Activated CD4-positive, alpha-beta T cell treated with anti-CD3 and anti-CD28 coated beads, Interleukin-2, Interleukin-6, amounts not matched to agents 100 ng/mL and 50 ng/mL, durations not matched to agents 16 hours and 8 hours (primary cell): ENCODE results near the gene SORCS1.
A peak's percentile ranks its signal among the peaks of the same experiment; 100 is the strongest.

Source experiments
- DNase-seq: peaks from one replicate; pipeline ENCODE4 v3.0.0-alpha.2; 2020

Gene SORCS1

GRCh38 chr10:106873770-106874603 lies 290.5 kb downstream of the SORCS1 start:
- DNase-seq: no peak

GRCh38 chr10:106872176-106872575 lies 292.3 kb downstream of the SORCS1 start:
- no peak for DNase-seq

- DNase-seq: no peak
Observed at GRCh38 chr10:106866244-106866845, 298.2 kb downstream of the SORCS1 start.

GRCh38 chr10:106864031-106864430 lies 300.5 kb downstream of the SORCS1 start:
- DNase-seq: no peak

GRCh38 chr10:106863549-106863948 lies 301.0 kb downstream of the SORCS1 start:
- DNase-seq: no peak

GRCh38 chr10:106859892-106860652 lies 304.4 kb downstream of the SORCS1 start:
- DNase-seq: no peak

- DNase-seq: no peak
Observed at GRCh38 chr10:106857728-106858127, 306.8 kb downstream of the SORCS1 start.

GRCh38 chr10:106857213-106857612 lies 307.3 kb downstream of the SORCS1 start:
- no peak for DNase-seq

GRCh38 chr10:106836933-106837663 lies 327.4 kb downstream of the SORCS1 start:
- peak; percentile 78 for DNase-seq

- no peak for DNase-seq
Observed at GRCh38 chr10:106832846-106833245, 331.7 kb downstream of the SORCS1 start.

GRCh38 chr10:106830471-106830870 lies 334.0 kb downstream of the SORCS1 start:
- no peak for DNase-seq

- DNase-seq: no peak
Observed at GRCh38 chr10:106830006-106830405, 334.5 kb downstream of the SORCS1 start.

- DNase-seq: no peak
Observed at GRCh38 chr10:106826716-106827115, 337.8 kb downstream of the SORCS1 start.

GRCh38 chr10:106825576-106826364 lies 338.7 kb downstream of the SORCS1 start:
- no peak for DNase-seq

- no peak for DNase-seq
Observed at GRCh38 chr10:106820579-106820978, 343.9 kb downstream of the SORCS1 start.

- peak; percentile 22 for DNase-seq
Observed at GRCh38 chr10:106819490-106819889, 345.0 kb downstream of the SORCS1 start.

GRCh38 chr10:106816318-106817085 lies 348.0 kb downstream of the SORCS1 start:
- no peak for DNase-seq

- DNase-seq: no peak
Observed at GRCh38 chr10:106815427-106816043, 349.0 kb downstream of the SORCS1 start.

GRCh38 chr10:106804992-106805582 lies 359.4 kb downstream of the SORCS1 start:
- no peak for DNase-seq

- no peak for DNase-seq
Observed at GRCh38 chr10:106802949-106803348, 361.6 kb downstream of the SORCS1 start.
